Hematopoietic multipotent progenitor cell treated with erythropoietin and hydrocortisone succinate and interleukin-3 and kit ligand, for 8 days (in vitro differentiated cells): Measurements from ENCODE around the gene PDCL2.
"Not testable (repeated sequence)": the region's sequence is repeated elsewhere in the genome, so short reads cannot be mapped to it uniquely, and the experiment has no call there.

Source experiments
- DNase-seq: peaks from one replicate; pipeline ENCODE4 v3.0.0-alpha.2; 2015

The PDCL2 gene

GRCh38 chr4:55582773-55583172, 9.3 kb downstream of the PDCL2 start:
- not testable (repeated sequence) for DNase-seq

DNA sequence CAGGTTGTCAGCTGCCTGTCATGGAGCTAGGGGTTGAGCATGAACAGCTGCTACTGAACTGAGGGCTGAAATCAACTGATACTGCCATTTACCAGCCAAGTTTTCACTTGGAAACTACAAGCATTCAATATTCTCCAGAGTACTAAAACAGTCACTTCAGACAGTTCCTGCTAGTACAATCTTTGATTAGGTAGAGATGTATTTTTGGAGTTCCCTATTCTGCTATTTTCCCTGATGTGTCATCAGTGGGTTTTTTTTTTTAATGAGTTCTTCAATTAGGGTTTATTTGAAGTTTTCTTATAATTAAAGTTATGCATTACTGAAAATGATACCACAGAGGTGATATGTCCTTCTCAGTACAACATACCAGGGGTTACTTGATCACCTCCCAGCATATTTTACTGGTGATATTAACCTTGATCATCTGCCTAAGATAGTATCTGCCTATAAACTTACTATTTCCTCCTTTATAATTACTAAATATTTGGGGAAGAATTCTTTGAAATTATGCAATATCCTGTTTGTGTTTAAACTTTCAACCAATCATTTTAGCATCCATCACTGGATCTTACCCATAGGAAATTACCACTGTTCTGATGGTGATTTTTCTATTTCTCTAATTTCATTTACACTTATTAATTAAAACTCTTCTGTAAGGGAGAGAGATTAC, 13.6 kb downstream of the PDCL2 start:
- DNase-seq = no peak

GRCh38 chr4:55575513-55575912, 16.5 kb downstream of the PDCL2 start:
- DNase-seq = no peak

DNA sequence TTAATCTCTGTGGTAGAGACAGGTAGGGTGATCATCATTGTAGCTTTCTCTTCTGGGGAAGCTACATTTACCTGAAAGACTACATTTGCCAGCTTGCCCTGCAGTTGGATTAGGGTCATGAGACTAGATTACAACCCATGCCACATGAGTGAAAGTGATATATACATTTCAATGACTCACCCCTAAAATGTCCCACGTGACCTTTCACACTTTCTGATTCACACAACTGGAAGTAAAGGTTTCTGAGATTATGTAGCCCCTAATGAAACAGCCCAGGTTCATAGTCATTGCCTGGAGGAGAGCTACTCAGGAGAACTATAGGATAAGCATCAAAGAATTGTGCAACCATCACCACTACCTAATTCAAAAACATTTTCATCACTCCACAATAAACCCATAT, 17.8 kb downstream of the PDCL2 start:
- no peak for DNase-seq

DNA sequence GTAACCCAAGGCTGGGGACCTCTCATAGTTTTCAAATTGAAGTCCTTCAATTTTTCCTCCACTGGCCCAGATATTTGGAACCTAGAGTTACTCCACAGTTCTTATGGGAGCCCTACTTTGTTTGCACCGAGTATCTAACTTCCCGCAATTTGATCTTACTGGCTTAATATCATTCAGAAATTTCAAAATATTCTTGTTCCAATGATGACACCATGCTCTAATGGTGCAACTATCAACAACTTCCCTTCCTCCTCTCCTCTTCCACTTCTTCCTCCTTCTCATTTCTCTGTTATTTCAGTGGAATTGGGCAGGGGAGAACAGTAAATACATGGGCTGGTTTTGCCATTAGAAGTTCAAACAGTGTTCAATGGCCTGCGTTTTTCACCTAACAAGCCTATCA, 20.2 kb downstream of the PDCL2 start:
- no peak for DNase-seq

GRCh38 chr4:55568905-55569504, 23.0 kb downstream of the PDCL2 start:
- no peak for DNase-seq

DNA sequence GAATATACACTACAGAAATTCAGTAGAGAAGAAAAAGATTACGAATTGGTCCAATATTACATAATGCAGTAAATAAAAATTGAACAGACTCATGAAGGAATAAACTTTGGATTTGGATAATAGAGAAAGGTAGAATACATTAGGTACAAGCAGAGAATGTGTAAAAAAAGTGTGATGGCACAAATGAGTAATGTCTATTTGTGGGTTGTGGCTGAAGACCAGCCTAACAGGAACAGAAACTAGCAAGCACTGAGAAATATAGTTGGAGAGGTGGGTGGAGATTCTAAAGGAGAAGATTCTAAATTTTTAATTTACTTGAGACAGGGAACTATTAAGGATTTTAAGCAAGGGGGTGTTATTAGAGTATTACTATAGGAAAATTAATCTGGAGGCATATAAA, 30.2 kb downstream of the PDCL2 start:
- no peak for DNase-seq

DNA sequence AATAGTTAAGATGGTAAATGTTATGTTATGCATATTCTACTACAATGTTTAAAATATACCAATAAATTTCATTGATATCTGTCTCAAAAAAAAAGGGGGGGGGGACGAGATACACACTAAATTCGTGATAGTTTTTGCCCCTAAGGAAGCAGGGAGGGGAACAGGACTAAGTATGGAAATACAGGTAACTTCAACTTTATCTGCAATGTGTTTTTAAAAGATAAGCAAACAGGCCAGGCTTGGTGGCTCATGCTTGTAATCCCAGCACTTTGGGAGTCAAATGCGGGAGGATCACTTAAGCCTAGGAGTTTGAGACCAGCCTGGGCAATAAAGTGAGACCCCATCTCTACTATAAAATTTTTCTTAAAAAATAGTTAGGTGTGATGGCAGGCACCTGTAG, 31.9 kb downstream of the PDCL2 start:
- no peak for DNase-seq

- DNase-seq = peak; percentile 58
These were observed 37.5 kb downstream of the PDCL2 start for GRCh38 chr4:55554453-55555030.

GRCh38 chr4:55553441-55554201, 38.4 kb downstream of the PDCL2 start:
- DNase-seq = no peak

GRCh38 chr4:55551964-55552363, 40.1 kb downstream of the PDCL2 start:
- not testable (repeated sequence) for DNase-seq

DNA sequence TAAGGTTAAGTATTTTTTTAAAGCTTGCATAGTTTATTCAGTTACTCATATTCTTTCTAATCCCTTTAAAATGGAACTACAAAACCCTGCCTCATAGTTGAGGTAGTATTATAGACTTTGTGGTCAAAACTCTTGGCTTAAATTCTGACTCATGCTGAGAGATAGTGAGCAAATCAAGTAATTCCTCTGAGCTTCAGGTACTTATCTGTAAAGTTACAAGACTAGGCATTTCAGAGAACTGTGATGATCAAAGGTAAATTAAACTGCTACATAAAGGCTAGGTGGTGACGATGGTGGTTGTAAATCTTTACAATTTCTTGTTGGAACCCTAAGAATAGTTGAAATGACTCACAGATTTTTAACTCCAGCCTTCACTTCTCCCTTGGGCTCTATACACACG, 42.2 kb downstream of the PDCL2 start:
- no peak for DNase-seq

GRCh38 chr4:55547918-55548317, 44.1 kb downstream of the PDCL2 start:
- no peak for DNase-seq

DNA sequence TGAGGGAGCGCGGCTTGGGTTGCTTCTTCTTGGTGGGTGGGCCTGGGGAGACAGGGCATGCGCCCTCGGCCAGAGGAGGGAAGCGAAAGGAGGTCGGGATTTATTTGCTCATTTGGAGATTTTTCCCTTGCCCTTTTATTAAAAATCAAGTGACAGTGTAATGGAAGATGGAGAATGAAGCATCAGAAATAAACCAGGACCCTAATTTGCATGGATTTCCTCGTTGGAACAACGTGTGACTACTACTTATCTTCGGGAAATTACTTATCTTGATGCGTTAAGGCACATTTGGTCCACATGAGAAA, 44.6 kb downstream of the PDCL2 start:
- DNase-seq = no peak

DNA sequence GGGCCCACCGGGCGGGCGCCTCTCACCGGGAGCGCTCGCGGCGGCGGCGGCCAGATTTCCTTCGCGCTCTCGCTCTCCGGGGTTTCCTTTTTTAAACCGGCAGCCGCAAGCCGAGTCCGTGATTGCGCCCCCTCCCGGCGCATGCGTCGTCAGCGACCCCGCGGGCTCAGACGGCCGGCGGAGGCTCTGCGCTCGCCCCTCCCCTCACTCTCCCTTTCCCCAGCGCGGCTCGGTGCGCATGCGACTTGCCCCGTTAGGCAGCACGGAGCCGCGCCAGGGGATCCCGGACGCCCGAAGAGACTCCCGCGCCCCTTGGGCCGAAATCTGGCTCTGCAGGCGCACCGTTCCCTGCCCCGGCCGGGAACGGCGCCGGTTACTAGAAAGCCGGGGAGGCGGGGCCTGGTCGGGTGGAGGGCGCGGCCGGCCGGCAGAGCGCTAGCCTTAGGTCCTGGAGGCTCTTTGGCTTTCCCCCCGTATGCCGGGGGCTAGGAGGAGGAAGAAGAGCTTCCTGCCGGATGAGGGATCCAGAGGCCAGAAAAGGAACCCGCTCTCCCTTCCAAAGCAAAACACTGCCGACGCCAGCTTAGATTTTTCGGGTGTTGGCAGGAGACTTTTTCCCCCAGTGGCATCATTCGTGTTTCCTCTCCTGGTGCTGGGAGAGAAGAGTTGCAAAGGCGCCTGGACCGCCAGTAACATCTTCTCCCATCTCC, 45.1 kb downstream of the PDCL2 start, which contains the start of gene CLOCK:
TSS of gene CLOCK (minus strand) at position 154 of the 710 bp plus-strand sequence. CDS start 64,124 bp downstream, outside the sequence.
- DNase-seq = peak; percentile 72

DNA sequence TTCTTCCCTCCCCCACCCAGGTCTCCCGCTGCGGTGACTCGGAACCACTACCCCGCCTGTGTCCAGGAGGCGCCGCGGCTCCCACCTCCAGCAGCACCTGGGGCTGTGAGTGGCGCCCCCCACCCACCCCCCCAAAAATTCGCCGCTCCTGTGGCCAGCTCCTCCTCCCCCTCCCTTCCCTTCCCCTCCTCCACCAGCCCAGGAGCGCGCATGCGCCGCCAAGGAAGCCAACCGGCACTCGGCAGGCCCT, 45.6 kb downstream of the PDCL2 start:
- DNase-seq = no peak

DNA sequence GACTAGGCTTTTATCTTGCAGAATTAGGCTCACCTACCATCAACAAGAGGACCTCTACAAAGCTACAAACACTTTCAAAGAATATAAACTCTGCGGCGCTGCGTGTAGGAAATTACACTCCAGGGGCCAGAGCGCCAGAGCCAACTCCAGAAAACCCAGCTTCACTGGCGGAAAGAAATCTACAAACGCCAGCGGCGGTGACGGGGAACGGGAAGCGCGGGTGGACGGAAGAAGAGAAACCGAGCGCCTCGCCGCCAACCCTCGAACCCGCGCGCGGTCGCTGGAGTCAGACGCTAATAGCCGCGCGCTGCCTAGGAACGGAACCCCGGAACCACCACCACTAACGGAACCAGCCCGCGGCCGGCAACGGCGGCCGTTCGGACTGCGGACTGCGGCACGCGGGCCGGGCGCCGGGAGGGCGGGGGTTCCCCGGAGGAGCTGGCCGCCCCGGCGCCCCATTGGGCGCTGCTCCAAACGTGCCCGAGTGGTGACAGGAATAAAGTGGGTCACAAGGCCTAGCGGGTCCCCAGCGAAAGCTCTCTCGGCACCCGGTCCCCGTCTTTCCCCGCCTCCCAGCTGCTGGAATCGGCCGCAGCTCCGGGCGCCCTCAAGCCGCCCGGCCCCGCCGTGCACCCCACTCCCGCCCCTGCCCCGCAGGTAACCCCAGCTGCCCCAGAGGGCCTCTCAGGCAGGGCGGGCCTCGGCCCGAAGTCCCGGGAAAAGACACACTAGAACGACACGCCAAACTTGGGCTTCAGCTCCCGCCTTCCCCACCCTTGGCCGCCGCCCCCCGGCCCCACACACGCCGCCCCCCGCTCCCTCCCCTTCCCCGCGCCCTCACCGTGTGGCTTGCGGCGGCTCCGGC, 46.2 kb downstream of the PDCL2 start:
- DNase-seq = peak; percentile 73

GRCh38 chr4:55545151-55545550, 46.9 kb downstream of the PDCL2 start:
- peak; percentile 41 for DNase-seq

GRCh38 chr4:55543858-55544257, 48.2 kb downstream of the PDCL2 start:
- peak; percentile 67 for DNase-seq

DNA sequence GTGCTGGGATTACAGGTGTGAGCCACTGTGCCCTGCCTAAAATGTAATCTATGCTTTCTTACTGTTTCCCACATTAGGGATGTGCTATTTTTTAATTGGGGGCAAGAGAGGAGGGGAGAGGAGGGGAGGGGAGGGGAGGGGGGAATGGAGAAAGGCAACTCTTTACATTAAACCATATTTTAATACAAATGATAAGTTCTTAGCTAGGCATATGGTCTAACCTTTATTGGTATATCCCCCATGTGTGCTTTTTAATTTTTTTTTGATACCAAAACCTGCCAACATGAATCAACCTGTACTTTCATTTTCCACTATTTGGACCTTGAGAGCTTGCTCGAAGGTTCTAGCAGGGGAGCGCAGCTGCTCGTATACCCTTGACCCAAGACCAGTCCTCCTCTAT, 51.8 kb downstream of the PDCL2 start:
- no peak for DNase-seq

- no peak for DNase-seq
These were observed 52.4 kb downstream of the PDCL2 start for GRCh38 chr4:55539658-55540057.

DNA sequence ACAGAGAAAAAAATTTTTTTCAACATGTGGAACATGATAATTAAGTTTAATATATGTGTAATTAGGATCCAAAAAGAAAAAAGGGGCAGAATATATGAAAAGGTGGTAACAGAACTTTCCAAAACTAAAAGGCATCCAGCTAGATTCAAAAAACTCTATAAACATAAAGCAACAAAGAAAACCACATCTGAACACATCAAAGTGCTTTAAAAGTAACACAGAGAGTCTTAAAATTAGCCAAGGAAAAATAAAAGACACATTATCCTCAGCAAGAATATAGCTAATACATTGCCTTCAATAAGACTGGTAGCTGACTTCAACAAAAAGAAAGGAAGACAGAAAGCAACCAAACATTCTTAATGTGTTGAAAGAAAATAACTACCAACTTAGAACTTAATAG, 53.5 kb downstream of the PDCL2 start:
- no peak for DNase-seq

- no peak for DNase-seq
These were observed 57.7 kb downstream of the PDCL2 start for GRCh38 chr4:55534306-55534705.
